Measurements from ENCODE around the gene FN1. TPM values are rescaled to one million over a fixed set of nuclear protein-coding genes. Genes with fewer than 3 reads are reported as not detected.

The FN1 gene
- total RNA-seq, 8 experiments from 2014 or later, result 5.6 to 1,687 (median 166) TPM

DNA sequence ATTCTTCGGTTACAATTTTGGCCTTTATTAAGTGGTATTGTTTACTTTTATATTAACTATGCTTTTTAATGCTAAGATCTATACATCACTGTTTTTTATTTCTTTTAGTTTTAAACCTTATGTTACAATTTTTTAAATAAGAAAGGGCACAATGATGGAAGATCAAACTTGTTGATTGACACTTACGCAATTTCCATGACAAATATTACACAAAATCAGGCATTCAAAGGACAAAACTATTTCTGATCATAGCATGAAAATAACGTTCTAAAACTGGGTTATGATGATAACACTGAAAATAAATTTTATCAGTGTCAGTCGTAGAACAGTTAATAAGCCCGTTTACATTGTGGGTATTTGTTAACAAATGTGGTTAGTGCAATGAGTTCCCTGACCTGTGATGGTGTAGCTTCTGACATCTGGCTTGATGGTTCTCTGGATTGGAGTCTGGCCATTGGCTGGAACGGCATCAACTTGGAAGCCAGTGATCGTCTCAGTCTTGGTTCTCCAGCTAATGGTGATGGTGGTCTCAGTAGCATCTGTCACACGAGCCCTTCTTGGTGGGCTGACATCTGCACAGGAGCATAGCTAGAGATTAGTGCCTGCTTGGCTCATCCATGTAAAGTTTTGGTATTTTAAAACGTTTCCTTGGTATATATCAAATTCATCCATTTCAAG lies 59.6 kb downstream of the FN1 start:
- H3K27ac ChIP-seq, result no peak overlapping the region
- ATAC-seq (replicated peaks in 6 of 8), result no peak
- no peaks in the 10 kb centered on the region for H3K4me1 ChIP-seq (replicated peaks in 1 of 2)
- no peak overlapping the region for H3K4me3 ChIP-seq
- WGBS, 10 experiments, result 74 to 100% (median 90%) methylated on average over 2 to 9 of the region's 9 CpGs
- in situ Hi-C loops (cut with MboI; ENCODE audit: low pct_unique_long_range_greater_than_20kb in 2 of 9, low sequenced_read_pairs in 9 of 9, unreplicated experiment in 9 of 9), result no loop called here

GRCh38 chr2:215375467-215375830 lies 60.4 kb downstream of the FN1 start:
- 92 to 100% (median 95%) methylated on average over 1 to 6 of the region's 6 CpGs; no CpG with 5 or more reads in 1 of the 10 experiments for WGBS, 10 experiments
- ATAC-seq (replicated peaks in 6 of 8), result no peak
- Histone ChIP-seq H3K4me1 (replicated peaks in 1 of 2) (no peaks in the 10 kb centered on the region), H3K27ac (no peak overlapping the region), H3K4me3 (no peak overlapping the region)
- in situ Hi-C loops (cut with MboI; ENCODE audit: low pct_unique_long_range_greater_than_20kb in 2 of 9, low sequenced_read_pairs in 9 of 9, unreplicated experiment in 9 of 9), result no loop called here

GRCh38 chr2:215374642-215375466 lies 61.0 kb downstream of the FN1 start:
- WGBS, 10 experiments, result 70 to 100% (median 95%) methylated on average over 1 to 10 of the region's 10 CpGs; no CpG with 5 or more reads in 1 of the 10 experiments

DNA sequence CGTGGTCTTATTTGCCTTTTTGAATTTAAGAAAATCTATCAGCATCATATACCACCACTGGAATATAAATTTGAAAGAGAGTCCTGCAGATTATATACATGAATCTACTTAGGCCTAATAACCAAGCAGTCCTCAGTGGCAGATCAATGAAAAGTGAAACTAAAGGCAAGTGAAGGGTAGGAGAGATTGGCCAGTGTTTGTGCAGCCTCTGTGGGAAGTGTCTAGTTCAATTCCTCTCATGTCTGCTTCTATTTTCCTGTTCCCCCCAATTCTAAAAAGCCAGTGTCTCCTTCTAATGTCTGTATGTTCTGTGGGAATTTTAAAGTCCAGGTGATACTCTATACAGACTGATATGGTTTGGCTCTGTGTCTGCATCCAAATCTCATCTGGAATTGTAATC lies 61.9 kb downstream of the FN1 start:
- no peak overlapping the region for H3K27ac ChIP-seq
- H3K4me1 ChIP-seq (replicated peaks in 1 of 2), result no peaks in the 10 kb centered on the region
- no peak overlapping the region for H3K4me3 ChIP-seq
- in situ Hi-C loops (cut with MboI; ENCODE audit: low pct_unique_long_range_greater_than_20kb in 2 of 9, low sequenced_read_pairs in 9 of 9, unreplicated experiment in 9 of 9), result no loop called here
- ATAC-seq (replicated peaks in 6 of 8), result no peak
- WGBS, 10 experiments, result 17 to 100% (median 69%) methylated on average over 1 of the region's 1 CpG; no CpG with 5 or more reads in 6 of the 10 experiments

More at GRCh38 chr2:215374642-215375466, 61.0 kb downstream of the FN1 start:
- Histone ChIP-seq H3K4me1 (replicated peaks in 1 of 2) (no peaks in the 10 kb centered on the region), H3K4me3 (no peak overlapping the region), H3K27ac (no peak overlapping the region)
- in situ Hi-C loops (cut with MboI; ENCODE audit: low pct_unique_long_range_greater_than_20kb in 2 of 9, low sequenced_read_pairs in 9 of 9, unreplicated experiment in 9 of 9), result no loop called here
- ATAC-seq (replicated peaks in 6 of 8), result no peak

DNA sequence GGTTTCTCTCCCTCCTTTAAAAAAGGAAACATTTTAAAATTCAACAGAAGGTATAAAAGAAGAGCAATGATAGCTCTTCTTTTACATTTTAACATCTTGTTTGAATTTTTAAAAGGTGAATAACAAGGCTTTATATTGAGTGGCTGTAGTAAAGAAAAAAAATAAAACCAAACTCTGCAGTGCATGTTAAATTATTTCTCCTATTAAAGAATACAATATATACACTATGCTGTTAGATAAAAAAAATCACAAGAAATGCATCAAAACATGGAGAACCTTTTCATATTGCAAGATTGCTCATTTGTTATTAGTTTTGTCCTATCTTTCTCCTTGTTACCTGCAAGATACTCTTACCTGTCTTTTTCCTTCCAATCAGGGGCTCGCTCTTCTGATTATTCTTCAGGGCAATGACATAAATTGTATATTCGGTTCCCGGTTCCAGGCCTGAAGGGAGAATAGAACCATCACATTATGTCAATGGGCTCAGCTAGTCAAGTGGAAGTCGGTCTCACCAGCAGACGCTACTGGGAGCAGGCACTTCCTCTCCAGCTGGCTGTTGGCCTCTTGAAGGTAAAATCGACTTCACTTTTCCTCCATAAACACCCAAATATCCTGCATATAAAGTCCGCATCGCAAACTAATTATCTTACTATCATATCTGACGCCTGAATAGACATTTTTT lies 62.8 kb downstream of the FN1 start:
- Histone ChIP-seq H3K27ac (no peak overlapping the region), H3K4me3 (no peak overlapping the region), H3K4me1 (replicated peaks in 1 of 2) (no peaks in the 10 kb centered on the region)
- no peak for ATAC-seq (replicated peaks in 6 of 8)
- in situ Hi-C loops (cut with MboI; ENCODE audit: low pct_unique_long_range_greater_than_20kb in 2 of 9, low sequenced_read_pairs in 9 of 9, unreplicated experiment in 9 of 9), result no loop called here
- 88 to 100% (median 92%) methylated on average over 1 to 8 of the region's 9 CpGs; no CpG with 5 or more reads in 1 of the 10 experiments for WGBS, 10 experiments

DNA sequence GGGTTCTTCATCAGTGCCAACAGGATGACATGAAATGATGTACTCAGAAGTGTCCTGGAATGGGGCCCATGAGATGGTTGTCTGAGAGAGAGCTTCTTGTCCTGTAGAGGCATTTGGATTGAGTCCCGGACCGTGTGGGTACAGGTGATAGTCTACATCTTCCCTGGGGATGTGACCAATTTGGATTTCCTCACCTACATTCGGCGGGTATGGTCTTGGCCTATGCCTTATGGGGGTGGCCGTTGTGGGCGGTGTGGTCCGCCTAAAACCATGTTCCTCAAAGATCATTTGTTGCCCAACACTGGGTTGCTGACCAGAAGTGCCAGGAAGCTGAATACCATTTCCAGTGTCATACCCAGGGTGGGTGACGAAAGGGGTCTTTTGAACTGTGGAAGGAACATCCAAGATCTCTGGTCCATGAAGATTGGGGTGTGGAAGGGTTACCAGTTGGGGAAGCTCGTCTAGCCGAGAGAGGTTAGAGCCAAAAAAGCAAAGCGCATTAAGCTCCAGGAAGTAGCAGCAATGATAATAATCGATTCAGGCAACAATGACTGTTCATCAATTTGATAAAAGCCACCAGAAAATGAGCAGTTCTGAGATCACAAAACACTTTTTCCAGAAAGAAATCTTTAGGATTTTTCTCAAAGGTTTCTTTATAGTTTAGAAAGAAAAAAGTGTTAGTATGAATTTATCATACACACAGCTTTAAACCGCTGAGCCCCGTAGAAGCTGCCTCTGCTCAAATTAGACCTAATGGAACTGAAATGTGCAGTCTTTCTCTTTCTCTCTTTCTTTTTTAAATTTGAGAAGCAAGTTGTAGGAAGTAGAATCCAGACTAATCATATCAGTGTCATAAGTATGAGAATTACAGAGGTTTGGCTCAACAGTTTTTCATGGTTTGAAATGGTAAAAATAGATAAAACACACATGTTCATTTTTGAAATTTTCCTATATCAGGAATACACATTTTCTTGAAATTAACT lies 63.7 kb downstream of the FN1 start:
- WGBS, 10 experiments, result 82 to 100% (median 95%) methylated on average over 1 to 14 of the region's 14 CpGs
- H3K27ac ChIP-seq, result no peak overlapping the region
- no peak for ATAC-seq (replicated peaks in 6 of 8)
- no peaks in the 10 kb centered on the region for H3K4me1 ChIP-seq (replicated peaks in 1 of 2)
- in situ Hi-C loops (cut with MboI; ENCODE audit: low pct_unique_long_range_greater_than_20kb in 2 of 9, low sequenced_read_pairs in 9 of 9, unreplicated experiment in 9 of 9), result no loop called here
- no peak overlapping the region for H3K4me3 ChIP-seq

- in situ Hi-C loops (cut with MboI; ENCODE audit: low pct_unique_long_range_greater_than_20kb in 2 of 9, low sequenced_read_pairs in 9 of 9, unreplicated experiment in 9 of 9), result no loop called here
- ATAC-seq (replicated peaks in 6 of 8), result peak in 1 of 8 experiments; percentile 82
- WGBS, 10 experiments, result 40 to 95% (median 74%) methylated on average over 2 to 12 of the region's 14 CpGs
Measured at GRCh38 chr2:215370112-215370965, 65.5 kb downstream of the FN1 start.

DNA sequence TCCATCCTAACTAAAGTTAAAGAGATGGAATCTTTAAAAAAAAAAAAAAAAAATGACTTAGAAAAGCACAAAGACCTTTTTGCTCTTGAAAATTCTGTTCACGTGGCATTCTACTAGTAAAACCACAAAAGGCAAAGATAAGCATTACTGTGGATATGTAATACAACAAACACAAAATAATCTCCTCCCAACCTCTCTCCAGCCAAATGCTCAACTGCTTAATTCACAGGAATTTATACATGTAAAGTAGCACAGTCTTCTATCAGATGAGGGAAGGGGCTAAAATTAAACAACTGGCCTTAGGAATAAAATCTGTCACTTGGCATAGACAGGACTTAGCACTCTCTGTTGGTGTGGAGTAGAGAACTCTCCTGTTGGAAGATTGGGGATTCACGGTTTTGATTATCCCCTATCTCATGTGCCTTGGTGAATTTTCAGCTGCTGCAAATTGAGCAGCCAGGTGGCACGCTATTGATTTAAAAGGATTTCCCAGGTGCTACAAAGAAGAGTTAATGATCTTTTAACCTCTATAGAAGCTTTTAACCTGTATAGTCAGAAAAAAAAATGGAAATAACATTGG lies 66.6 kb downstream of the FN1 start:
- WGBS, 10 experiments, result 50 to 100% (median 92%) methylated on average over 1 to 3 of the region's 3 CpGs
- Histone ChIP-seq H3K4me3 (no peak overlapping the region), H3K4me1 (replicated peaks in 1 of 2) (no peaks in the 10 kb centered on the region), H3K27ac (no peak overlapping the region)
- no peak for ATAC-seq (replicated peaks in 6 of 8)
- in situ Hi-C loops (cut with MboI; ENCODE audit: low pct_unique_long_range_greater_than_20kb in 2 of 9, low sequenced_read_pairs in 9 of 9, unreplicated experiment in 9 of 9), result no loop called here

More at GRCh38 chr2:215370112-215370965, 65.5 kb downstream of the FN1 start:
- Histone ChIP-seq H3K4me1 (replicated peaks in 1 of 2) (no peaks in the 10 kb centered on the region), H3K4me3 (no peak overlapping the region), H3K27ac (no peak overlapping the region)

GRCh38 chr2:215368493-215368809 lies 67.4 kb downstream of the FN1 start:
- no peaks in the 10 kb centered on the region for H3K4me1 ChIP-seq (replicated peaks in 1 of 2)
- no peak for ATAC-seq (replicated peaks in 6 of 8)
- H3K4me3 ChIP-seq, result no peak overlapping the region
- in situ Hi-C loops (cut with MboI; ENCODE audit: low pct_unique_long_range_greater_than_20kb in 2 of 9, low sequenced_read_pairs in 9 of 9, unreplicated experiment in 9 of 9), result no loop called here
- H3K27ac ChIP-seq, result no peak overlapping the region

DNA sequence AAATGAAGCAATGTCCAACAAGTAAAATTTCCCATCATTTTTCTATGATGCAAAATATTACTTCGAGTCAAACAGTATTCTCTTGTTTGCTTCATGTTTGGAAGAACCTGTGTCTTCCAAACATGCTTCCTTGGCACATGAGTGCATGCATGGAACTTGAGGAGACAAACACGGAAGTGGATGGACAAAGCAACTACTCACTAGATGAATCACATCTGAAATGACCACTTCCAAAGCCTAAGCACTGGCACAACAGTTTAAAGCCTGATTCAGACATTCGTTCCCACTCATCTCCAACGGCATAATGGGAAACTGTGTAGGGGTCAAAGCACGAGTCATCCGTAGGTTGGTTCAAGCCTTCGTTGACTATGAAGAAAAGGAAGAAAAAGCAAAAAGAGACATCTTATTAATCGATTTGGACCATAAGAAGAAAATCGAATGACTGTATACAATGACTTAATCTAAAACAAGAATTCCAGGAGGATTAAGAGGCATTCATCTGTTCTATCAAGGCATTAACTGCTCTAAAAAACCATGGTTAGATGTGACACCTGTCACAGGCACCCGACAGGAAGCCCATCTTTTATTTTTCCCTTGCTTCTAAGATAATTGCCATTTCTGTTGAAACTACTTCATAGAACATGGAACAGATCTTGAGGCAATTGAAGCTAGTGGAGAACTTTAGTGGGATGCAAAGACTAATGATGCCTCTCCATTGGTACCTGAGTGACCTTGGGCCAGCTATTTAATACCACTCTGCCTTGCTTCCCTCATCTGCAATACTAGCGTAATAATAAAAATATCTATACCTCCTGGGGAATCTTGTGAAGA lies 68.0 kb downstream of the FN1 start:
- H3K4me3 ChIP-seq, result no peak overlapping the region
- ATAC-seq (replicated peaks in 6 of 8), result no peak
- no peaks in the 10 kb centered on the region for H3K4me1 ChIP-seq (replicated peaks in 1 of 2)
- 53 to 100% (median 79%) methylated on average over 1 to 11 of the region's 11 CpGs for WGBS, 10 experiments
- in situ Hi-C loops (cut with MboI; ENCODE audit: low pct_unique_long_range_greater_than_20kb in 2 of 9, low sequenced_read_pairs in 9 of 9, unreplicated experiment in 9 of 9), result no loop called here
- H3K27ac ChIP-seq, result no peak overlapping the region

DNA sequence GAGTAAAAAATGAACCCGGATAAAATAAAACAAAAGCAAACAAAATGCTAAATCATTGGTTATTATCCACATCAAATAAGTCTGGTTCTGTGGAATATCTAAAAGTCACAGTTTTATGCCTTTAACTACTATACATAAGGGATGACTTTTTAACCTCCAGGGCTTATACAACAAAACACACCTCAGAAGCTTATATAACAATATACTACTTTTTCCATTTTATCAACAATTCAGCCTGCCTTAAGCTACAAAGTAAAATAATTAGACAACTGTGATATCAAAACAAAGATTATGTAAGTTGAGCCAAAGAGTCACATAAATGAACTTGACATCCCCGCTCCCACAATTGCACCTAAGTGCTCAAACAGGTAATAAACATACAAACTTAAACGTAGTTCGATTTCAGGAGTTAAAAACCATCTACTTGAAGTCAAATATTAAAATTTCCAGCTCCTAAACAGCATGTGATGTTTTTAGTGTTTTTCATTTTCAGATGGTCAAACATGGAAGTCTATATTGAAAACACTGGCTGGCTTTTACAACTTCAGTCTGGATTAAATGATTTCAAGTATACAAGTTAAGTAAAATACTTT lies 69.3 kb downstream of the FN1 start:
- H3K27ac ChIP-seq, result no peak overlapping the region
- no peak for ATAC-seq (replicated peaks in 6 of 8)
- 80 to 100% (median 94%) methylated on average over 1 to 4 of the region's 4 CpGs for WGBS, 10 experiments

More for the DNA sequence above, 69.3 kb downstream of the FN1 start:
- Histone ChIP-seq H3K4me3 (no peak overlapping the region), H3K4me1 (replicated peaks in 1 of 2) (no peaks in the 10 kb centered on the region)
- in situ Hi-C loops (cut with MboI; ENCODE audit: low pct_unique_long_range_greater_than_20kb in 2 of 9, low sequenced_read_pairs in 9 of 9, unreplicated experiment in 9 of 9), result no loop called here

Measured in motor neuron (in vitro differentiated cells).